Tibial artery (tissue), 4 donors: ENCODE data around the gene MPI.
"Not testable (repeated sequence)": the region's sequence is repeated elsewhere in the genome, so short reads cannot be mapped to it uniquely, and the experiment has no call there.

Source experiments
- DNase-seq, 2 donors: peaks; one replicate each; pipeline ENCODE4 v3.0.0-alpha.2; 2019
- H3K27ac ChIP-seq, 2 donors: fragments of 200-600 bp; sonication (generic) in 1 of 2; 1 replicate in 1 of 2; 2 replicates in 1 of 2; pipeline ENCODE4 v1.5.1; 2018 to 2019; ENCODE audit warnings: mild to moderate bottlenecking in 1 of 2
- H3K27me3 ChIP-seq, 2 donors: fragments of 200-600 bp; sonication (generic) in 1 of 2; one replicate each; pipeline versions ENCODE4 v1.5.1 to v1.6.0; 2016 to 2019
- H3K36me3 ChIP-seq, 3 donors: fragments of 200-600 bp; sonication (generic) in 2 of 3; one replicate each; pipeline ENCODE4 v1.5.1; 2016 to 2019; ENCODE audit warnings: mild to moderate bottlenecking in 2 of 3
- H3K4me1 ChIP-seq, 4 donors: fragments of 200-600 bp; sonication (generic) in 2 of 4; 1 replicate in 3 of 4; 2 replicates in 1 of 4; pipeline ENCODE4 v1.5.1; 2016 to 2019
- H3K4me3 ChIP-seq, 2 donors: fragments of 200-600 bp; sonication (generic) in 1 of 2; 1 replicate in 1 of 2; 2 replicates in 1 of 2; pipeline ENCODE4 v1.5.1; 2018 to 2019; ENCODE audit warnings: mild to moderate bottlenecking in 2 of 2
- H3K9me3 ChIP-seq, 3 donors: fragments of 200-600 bp; sonication (generic) in 1 of 3; one replicate each; pipeline ENCODE4 v1.5.1; 2016 to 2019
- CTCF ChIP-seq, 2 experiments: fragments of 200-600 bp in 1 of 2; fragments of 450-650 bp in 1 of 2; IDR thresholded peaks; one replicate each; pipeline ENCODE4 v1.5.1; 2017 to 2019; ENCODE audit warnings: antibody characterized with exemption in 2 of 2, mild to moderate bottlenecking in 1 of 2, moderate library complexity in 1 of 2
- intact Hi-C: fragments of 100-400 bp; cut with DNase I; formaldehyde crosslinking; loops from one replicate; pipeline ENCODE4 v1.15.0; 2023; ENCODE audit warnings: low total_unique reads

Gene MPI

GRCh38 chr15:74917676-74918075 is 27.8 kb downstream of the MPI start:
- intact Hi-C loops, result no loop called here
- Histone ChIP-seq H3K27me3 (no peaks in the 10 kb centered on the region), H3K27ac (no peak overlapping the region), H3K9me3 (no peaks in the 10 kb centered on the region), H3K4me1 (no peaks in the 10 kb centered on the region), H3K4me3 (no peak overlapping the region), H3K36me3 (peaks cover 50 to 98% (median 75%) of the 10 kb centered on the region in 3 donors)
- no peak for TF ChIP-seq CTCF (IDR thresholded peaks at IDR 0.05)
- DNase-seq, result no peak

- H3K4me3 ChIP-seq, result no peak overlapping the region
- no peak overlapping the region for H3K27ac ChIP-seq
- no peak for DNase-seq
- no peak for TF ChIP-seq CTCF (IDR thresholded peaks at IDR 0.05)
- H3K4me1 ChIP-seq, result no peaks in the 10 kb centered on the region
- H3K27me3 ChIP-seq, result no peaks in the 10 kb centered on the region
- no peaks in the 10 kb centered on the region for H3K9me3 ChIP-seq
- intact Hi-C loops, result no loop called here
- peaks cover 62 to 100% (median 85%) of the 10 kb centered on the region in 3 donors for H3K36me3 ChIP-seq
Measured at GRCh38 chr15:74920456-74920855, 30.6 kb downstream of the MPI start.

GRCh38 chr15:74924525-74924924 is 34.7 kb downstream of the MPI start:
- no peaks in the 10 kb centered on the region for H3K9me3 ChIP-seq
- H3K27ac ChIP-seq, result no peak overlapping the region
- H3K4me1 ChIP-seq, result no peaks in the 10 kb centered on the region
- intact Hi-C loops, result no loop called here
- no peak overlapping the region for H3K4me3 ChIP-seq
- H3K27me3 ChIP-seq, result no peaks in the 10 kb centered on the region
- peaks cover 71 to 96% (median 75%) of the 10 kb centered on the region in 3 donors for H3K36me3 ChIP-seq
- DNase-seq, result no peak
- TF ChIP-seq CTCF (IDR thresholded peaks at IDR 0.05), result no peak

- no peak overlapping the region for H3K27ac ChIP-seq
- no peaks in the 10 kb centered on the region for H3K27me3 ChIP-seq
- H3K4me1 ChIP-seq, result no peaks in the 10 kb centered on the region
- no peak for DNase-seq
- peaks cover 32 to 68% (median 35%) of the 10 kb centered on the region in 3 donors for H3K36me3 ChIP-seq
- TF ChIP-seq CTCF (IDR thresholded peaks at IDR 0.05), result no peak
- no peak overlapping the region for H3K4me3 ChIP-seq
- intact Hi-C loops, result no loop called here
- H3K9me3 ChIP-seq, result no peaks in the 10 kb centered on the region
Measured at GRCh38 chr15:74928771-74929198, 38.9 kb downstream of the MPI start.

- H3K36me3 ChIP-seq, result peaks cover 4 to 22% (median 6%) of the 10 kb centered on the region in 3 donors
- no peaks in the 10 kb centered on the region for H3K9me3 ChIP-seq
- DNase-seq, result no peak
- no peak for TF ChIP-seq CTCF (IDR thresholded peaks at IDR 0.05)
- peaks cover 0 to 29% (median 14%) of the 10 kb centered on the region in 4 donors for H3K4me1 ChIP-seq
- H3K27me3 ChIP-seq, result no peaks in the 10 kb centered on the region
- no peak overlapping the region for H3K27ac ChIP-seq
- intact Hi-C loops, result no loop called here
- H3K4me3 ChIP-seq, result no peak overlapping the region
Measured at GRCh38 chr15:74933573-74933972, 43.7 kb downstream of the MPI start.

- intact Hi-C loops, H3K27me3 ChIP-seq, H3K27ac ChIP-seq, H3K9me3 ChIP-seq, H3K36me3 ChIP-seq, H3K4me3 ChIP-seq, DNase-seq: not testable (repeated sequence)
- peaks cover 0 to 30% (median 14%) of the 10 kb centered on the region in 4 donors for H3K4me1 ChIP-seq
Measured at GRCh38 chr15:74935193-74935592, 45.4 kb downstream of the MPI start.
